IPS-NIHi11 (cell line): ENCODE results near the gene LARP1.
"Not testable (repeated sequence)": the region's sequence is repeated elsewhere in the genome, so short reads cannot be mapped to it uniquely, and the experiment has no call there.

Experiments
- DNase-seq: peaks from one replicate; pipeline ENCODE4 v3.0.0; 2012; ENCODE audit warnings: mixed read lengths, low spot score

The LARP1 gene

DNA sequence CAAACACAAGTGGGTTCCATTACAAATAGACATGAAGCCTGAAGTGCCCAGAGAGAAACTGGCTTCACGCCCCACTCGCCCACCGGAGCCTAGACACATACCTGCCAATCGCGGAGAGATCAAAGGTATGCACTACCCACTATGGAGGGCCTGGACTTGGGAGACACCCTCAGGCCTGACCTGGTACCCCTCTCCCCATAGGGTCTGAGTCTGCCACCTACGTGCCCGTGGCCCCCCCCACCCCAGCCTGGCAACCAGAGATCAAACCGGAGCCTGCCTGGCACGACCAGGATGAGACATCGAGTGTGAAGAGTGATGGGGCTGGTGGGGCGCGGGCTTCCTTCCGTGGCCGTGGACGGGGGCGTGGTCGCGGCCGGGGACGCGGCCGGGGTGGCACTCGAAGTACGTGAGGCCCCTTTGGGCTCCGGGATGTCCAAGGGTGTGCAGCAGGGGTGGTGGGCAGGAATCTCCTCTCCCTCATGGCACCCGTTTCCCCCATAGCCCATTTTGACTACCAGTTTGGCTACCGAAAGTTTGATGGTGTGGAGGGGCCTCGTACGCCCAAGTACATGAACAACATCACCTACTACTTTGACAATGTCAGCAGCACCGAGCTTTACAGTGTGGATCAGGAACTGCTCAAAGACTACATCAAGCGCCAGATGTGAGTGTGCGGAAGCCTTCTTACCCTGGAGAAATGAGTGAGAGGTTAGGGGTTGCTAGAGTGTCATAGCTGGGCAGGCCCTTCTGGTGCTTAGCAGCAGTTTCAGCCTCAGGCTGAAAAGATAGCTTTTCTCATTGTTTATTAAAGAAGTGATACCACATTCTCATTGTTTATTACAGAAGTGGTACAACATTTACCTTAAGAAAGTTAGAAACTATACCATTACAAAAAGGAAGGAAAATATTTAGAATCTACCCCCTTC, 38.7 kb downstream of the LARP1 start:
- DNase-seq, result no peak

DNA sequence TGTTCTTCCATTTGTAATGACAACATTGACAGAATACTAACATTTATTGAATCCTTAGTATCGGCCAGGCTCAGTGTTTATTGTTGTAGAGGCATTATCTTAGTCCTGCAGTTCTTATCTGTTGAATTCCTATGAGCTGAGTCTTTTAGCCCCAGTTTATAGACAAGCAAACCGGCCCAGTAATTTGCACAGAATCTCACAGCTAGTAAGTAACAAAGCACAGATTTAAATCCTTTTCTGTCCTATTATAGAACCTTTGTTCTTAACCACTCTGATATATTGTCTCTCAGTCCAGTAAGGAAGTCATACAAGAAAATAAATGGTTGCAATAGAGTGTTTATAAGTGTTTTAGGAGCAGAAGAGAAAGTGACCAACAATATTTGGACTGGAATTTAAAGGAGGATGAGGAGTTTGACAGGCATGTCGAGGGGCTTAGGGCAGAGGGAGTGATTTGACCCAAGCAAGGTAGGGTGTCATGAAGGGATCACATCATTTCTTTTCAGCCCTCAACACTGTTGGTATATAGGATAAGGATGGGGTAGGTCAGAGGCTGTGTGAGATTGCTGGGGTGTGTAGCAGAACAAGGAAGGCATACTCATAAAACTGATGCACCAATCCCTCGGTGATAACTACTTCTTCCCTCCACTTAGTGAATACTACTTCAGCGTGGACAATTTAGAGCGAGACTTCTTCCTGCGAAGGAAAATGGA, 39.5 kb downstream of the LARP1 start:
- no peak for DNase-seq

DNA sequence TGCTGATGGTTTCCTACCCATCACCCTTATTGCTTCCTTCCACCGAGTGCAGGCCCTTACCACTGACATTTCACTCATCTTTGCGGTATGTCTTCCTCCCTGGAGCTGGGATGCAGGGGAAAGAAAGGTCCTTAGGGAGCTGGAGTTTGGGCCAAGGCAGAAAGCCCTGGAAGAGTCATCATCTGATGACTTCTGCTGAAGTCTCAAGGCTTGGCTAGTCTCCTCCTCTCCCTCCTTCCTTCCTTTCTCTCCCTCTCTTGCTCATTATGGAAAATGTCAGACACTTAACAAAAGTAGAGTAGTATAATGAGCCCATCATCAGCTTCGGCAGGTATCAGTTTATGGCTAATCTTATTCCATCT, 40.0 kb downstream of the LARP1 start:
- no peak for DNase-seq

DNA sequence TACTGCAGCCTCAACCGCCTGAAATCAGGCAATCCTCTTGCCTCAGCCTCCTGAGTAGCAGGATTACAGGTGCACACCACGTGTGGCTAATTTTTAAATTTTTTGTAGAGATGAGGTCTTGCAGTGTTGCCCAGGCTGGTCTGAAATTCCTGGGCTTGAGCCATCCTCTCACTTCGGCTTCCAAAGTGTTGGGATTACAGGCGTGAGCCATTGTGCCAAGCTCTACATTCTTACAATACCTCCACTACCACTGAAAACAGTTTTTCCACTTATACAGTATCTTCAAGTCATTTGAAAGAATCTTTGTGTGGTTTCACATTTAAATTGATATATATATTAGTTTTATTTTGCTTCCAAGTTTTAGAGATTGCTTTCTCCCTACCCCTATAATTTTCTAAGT, 42.6 kb downstream of the LARP1 start:
- DNase-seq, result no peak

DNA sequence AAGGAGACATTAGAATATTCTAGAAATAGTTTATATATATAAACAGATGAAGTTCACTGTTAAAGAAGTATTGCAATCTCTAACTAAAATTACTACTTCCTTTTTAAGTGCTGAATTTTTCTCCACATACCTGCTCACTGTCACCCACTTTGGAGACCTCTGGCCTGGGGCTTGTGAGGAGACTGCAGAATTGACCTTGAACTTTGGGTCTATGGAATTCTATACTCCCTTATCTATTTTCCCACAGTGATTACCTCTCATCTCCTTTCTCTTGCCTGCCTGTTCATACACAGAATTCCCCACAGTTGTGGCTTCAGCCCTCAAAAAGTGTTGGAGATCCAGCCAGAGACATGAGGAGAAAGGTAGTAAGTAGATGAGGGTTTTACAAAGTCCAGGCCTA, 45.4 kb downstream of the LARP1 start:
- no peak for DNase-seq

DNA sequence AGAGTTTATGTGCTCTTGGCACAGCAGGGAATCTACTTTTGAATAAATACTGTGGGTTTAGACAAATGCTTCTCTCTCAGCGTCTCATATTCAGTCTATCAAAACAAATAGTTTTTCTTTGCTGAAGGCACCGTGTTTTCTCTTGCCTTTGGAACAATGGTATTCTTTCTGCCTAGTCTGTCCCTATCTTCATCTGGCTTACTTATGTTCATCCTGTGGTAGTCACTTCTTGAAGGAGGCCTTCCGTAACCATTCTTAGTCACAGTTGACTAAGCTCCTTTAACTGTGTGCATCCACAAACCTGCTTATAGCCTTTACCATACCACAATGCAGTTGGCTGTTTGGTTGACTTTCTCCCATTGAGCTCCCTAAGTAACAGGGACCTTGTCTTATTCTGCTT, 45.9 kb downstream of the LARP1 start:
- DNase-seq, result no peak

DNA sequence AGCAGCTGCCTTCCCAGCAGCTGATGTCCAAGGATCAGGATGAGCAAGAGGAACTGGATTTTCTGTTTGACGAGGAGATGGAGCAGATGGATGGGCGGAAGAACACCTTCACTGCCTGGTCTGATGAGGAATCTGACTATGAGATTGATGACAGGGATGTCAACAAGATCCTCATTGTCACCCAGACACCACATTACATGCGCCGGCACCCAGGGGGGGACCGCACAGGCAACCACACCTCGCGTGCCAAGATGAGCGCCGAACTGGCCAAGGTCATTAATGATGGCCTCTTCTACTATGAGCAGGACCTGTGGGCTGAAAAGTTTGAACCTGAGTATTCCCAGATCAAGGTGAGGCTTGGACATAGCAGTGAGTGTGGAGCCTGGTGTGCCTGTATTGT, 46.9 kb downstream of the LARP1 start:
- DNase-seq, result no peak

DNA sequence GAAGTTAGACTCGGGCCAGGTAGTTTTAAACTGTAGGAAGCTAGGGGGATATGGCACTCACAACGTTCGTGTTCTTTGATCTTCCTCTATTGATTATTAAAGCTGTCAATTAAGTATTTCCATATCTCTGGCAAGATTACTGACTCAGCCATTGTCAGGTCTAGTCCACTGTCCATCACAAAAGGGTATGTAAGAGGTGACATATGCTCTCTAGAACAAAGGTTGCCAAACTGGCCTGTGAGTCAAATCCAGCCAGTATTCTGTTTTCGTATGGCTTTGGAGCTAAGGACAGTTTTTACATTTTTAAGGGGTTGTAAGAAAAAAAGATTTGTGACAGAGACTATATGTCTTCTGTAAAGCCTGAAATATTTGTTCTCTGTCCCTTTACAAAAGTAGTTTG, 51.0 kb downstream of the LARP1 start:
- DNase-seq, result no peak

DNA sequence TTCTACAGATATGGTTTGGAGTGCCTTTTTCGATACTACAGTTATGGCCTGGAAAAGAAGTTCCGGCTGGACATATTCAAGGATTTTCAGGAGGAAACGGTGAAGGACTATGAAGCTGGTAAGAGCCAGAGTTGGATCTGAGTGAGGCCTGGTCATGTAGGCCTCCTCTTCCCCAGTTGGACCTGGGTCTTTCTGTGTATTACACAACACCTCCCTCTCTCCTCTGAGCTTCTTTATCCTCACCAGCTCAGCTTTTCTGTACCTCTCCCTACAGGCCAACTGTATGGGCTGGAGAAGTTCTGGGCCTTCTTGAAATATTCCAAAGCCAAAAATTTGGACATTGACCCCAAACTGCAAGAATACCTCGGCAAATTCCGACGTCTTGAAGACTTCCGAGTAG, 56.1 kb downstream of the LARP1 start:
- DNase-seq, result no peak

DNA sequence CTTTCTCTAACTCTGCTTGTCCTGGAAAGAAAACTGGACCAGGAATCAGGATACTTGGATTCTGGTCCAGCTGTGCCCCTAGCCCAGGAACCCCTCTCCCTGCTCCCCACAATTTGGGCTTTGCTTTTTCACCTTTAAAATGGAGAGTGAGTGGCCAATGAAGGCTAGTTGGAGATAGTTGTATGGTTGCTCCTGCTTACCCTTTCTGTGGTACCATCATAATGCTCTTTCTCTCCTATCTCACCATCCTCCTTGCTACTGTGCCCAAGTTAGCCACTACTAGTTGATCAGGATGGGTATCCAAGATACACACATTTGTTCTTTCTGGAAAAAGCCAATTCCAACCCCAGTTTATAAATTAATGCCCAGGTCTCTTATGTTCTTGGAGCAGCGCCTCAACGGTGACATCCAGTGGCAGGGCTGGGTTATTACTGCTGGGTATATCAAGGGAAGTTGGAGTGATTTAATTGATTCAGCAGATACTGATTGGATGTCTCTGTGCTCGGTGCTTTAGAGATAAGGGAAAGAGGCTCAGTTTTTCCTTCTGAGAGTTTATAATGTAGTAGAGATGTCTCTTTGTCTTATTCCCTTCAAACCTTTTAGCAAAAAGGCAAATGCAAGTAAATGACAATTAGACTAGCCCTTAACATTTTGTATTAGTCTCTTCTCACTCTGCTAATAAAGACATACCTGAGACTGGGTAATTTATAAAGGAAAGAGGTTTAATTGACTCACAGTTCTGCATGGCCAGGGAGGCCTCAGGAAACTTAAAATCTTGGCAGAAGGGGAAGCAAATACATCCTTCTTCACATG, 56.7 kb downstream of the LARP1 start:
- DNase-seq, result peak; percentile 89

DNA sequence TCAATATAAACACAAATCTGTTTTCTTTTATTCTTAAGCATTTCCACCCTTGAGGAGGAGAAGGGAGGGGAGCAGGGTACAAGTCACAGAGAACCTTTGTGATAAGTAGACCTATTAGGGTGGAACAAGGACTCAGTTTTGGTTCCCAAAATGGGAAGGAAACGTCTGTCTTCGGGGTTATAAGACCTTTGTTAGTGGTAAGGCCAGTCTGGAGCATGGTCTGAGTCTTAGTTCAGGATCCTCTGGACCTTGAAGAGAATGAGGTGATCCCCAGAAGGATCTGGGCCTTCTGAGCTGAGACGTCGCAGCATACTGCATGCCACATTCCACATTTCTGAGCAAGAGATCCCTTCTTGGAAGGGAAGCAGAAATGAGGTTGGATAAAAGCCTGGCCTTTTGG, 58.0 kb downstream of the LARP1 start:
- DNase-seq, result no peak

DNA sequence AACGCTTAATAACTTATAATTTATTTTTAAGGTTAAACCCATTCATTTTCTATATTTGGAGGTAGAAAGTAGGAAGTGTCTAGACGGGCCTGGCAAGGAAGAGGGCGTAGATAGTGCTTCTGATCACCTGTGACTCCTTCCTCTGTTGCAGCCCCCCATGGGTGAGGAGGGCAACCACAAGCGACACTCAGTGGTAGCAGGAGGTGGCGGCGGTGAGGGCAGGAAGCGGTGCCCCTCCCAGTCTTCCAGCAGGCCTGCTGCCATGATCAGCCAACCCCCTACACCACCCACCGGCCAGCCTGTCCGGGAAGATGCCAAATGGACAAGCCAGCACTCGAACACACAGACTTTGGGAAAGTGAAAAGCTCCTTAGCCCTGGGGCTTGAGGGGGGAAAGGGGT, 58.6 kb downstream of the LARP1 start:
- DNase-seq, result no peak

DNA sequence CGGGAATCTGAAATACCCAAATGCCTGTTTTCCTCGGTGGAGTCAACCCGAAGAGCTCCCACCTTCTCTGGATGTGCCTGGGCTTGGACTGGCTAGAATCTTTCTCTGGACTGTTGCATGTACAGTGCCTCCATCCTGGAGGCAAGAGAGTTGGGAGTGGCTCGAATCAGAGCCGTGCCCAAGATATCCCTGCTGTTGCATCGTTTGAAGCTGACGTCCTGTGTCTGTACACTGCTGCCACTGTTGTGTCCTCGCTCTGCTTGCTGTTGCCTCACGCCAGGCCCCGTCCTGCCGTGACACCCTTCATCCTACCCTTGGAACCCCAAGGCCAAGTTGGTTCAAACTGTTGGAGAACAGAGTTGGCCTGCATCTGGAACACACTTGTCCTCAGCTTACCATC, 59.8 kb downstream of the LARP1 start:
- no peak for DNase-seq

DNA sequence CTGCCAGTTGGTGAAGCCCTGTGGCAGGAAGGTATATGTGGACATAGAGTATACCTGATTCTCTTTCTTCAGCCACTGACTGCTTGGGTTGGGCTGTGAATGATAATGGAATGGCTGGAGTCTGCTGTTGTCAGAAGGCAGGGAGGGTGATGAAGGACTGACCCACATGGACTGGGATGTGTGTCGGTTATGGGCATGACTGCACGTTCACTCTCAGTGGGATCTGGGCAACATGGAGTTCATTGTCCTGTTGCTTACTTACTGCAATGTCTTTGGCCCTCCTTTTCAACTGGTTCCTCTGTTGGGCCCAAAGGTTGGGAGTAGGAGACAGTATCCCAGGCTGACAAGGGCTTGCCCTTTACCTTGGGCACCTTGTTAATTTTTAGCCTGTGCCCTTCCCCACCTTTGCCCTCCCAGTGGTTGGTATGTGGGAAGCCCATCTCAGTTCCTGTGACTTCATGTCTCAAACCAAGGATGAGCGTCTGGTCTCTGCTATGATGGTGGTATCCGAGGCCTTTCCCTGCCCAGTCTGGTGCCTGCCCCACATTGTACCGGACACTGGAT, 60.6 kb downstream of the LARP1 start:
- no peak for DNase-seq

DNA sequence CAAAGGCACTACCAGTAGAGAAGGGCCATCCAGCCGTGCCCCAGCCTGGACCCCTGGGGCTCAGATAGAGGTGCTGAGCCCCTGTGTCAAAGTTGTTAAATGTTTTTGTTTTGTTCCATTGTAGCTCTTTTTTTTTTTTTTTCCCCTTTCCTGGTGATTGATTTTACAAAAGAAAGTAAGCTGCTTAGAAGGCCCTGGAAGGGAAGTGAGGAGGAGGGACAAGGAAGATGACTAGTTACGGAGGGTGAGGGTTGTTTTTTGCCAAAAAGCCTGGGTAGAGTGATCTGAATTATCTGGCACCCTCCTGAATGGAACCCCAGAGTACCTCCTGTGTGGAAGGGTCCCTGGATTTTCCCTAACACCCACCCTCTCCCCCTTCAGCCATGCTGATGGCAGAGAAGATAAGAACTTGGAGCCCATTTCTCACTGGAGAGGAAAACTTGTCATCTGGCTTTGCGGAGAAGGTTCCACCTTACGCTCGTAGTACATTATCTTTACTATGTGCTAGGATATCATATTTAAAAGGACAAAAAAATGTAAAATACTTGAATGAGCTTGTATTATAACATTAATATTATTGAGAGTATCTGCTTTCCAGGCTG, 61.8 kb downstream of the LARP1 start:
- DNase-seq, result no peak

DNA sequence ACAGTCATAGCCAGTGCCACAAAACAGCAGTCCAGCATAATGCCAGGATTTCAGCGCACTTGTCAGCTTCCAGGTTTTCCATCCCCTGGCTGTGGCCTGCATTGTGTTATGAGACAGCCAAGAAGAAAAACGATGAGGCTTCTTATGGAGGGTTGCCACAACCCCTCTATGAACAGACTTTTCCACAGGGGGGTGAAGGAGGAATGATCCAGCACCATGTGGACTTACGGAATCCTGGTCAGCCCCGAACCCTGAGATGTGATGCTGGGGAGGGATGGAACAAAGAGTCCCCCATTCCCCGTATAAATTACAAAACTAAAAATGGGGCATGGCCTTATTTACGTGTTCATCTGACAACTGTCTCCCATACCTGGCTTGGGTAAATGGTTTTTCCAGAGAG, 62.6 kb downstream of the LARP1 start:
- DNase-seq, result no peak

DNA sequence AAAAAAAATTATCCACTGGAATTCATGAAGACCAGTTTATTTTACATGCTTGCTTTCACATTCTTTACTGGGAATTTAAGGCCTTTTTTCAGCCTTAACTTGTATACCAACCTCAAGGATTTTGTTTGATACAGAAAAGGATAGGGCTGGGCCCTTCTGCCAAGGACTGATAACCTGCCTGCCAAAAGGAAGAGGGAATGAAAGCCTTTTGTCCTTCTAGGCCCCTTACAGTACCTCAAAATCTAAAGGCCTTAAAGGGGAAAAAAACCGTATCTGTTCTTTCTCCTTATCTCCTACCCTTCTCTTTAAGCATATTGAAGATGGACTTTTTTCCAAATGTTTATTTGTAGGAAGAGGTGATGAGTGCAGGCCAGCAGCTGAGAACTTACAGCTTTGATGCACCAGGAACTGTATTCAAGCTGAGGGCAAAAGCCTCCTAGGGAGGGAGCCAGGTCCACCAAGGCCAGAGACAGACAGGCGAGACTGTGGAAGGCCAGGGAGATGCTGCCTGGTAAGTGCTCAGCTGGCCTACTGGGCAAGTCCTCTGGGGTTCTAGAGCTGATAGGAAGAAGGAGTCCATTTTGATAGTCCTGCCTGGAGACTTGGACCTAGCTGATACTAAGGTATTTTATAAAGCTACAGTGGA, 63.4 kb downstream of the LARP1 start:
- no peak for DNase-seq

DNA sequence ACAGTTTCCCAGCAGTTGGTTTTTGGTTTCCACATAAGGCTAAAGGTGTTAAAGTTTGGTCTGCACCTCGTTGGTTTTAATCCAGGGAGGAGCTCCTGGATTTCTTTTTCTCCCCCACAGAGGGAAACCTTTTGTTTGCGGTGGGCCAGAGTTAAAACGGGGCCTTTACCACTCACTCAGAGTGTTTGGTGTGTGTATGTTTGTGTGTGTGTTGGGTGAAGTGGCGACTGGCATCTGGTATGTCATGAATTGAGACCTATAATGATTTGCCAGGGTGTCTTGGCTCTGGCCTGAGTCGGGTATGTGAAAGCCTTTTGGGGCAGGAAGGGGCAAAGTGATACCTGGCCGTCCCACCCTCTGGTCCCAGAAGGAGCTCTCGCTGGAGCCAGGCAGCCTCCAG, 64.4 kb downstream of the LARP1 start:
- no peak for DNase-seq

DNA sequence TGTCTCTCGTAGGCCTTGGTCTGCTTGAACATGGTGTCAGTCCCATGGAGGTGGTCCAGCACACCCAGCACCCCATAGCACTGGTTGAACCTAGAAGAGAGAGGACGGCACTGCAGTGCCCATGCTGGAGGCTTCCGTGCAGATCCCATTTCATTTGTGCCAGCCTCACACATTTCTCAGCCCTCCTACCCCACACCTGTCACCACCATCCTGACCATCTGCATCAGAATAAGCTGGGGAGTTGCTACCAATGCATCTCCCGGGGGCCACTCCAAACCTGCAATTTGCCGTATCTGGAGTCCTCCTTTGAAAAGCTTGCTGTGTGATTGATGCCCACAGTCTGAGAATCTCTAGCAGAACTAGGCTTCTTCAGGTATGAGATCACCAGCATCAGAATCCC, 65.2 kb downstream of the LARP1 start:
- DNase-seq, result no peak

DNA sequence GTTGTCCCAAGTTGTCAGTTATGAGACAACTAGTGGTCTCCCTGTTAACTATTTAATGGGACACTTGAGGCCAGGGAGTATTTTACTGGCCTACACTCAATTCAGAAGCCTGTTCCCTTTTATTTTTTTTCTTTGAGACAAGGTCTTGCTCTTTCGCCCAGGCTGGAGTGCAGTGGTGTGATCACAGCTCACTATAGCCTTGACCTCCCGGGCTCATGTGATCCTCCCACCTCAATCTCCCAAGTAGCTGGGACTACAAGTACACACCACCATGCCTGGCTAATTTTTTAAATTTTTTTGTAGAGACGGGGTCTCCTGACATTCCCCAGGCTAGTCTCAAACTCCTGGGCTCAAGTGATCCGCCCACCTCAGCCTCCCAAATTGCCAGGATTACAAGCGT, 67.7 kb downstream of the LARP1 start:
- not testable (repeated sequence) for DNase-seq

DNA sequence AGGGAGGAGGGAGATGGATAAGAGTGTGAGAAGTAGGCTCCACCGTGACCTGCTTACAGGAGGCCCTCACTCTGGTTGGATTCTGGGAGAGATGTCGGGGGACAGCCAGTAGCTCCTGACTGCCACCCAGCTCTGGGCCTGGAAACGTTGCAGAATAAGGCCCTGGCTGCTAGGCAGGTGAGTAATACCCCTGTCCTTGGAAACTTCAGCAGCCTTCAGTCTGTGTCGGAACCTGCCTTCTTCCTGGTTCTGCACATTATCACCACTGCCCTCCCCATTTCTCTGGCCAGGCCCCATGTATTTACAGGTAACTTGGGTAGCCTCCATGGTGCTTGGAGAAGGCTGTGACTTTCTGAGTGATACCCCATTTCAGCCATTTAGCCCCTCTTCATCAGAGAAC, 68.4 kb downstream of the LARP1 start:
- DNase-seq, result no peak

DNA sequence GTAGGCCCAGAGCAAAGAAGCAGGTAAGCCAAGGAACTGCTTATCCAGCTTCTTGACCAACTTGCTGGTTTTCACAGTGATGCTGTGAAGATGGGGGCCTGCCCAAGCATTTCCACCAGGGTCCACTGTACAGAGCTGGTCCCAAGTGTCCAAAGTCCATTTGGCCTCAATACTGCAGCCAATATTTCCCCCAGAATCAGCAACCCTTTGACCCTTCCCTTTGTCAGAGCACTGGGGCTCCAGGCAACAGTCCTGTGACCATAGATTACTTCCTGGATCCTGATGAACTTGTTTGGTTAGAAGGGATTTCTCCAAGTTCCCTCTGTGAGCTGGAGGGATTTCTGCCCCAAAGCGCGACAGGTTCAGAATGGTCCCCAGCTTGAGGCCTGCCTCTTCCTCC, 68.9 kb downstream of the LARP1 start:
- no peak for DNase-seq
